Activated CD8-positive, alpha-beta memory T cell treated with anti-CD3 and anti-CD28 coated beads, Interleukin-2, amount 50 U/mL, for 1 hour (primary cell): Measurements from ENCODE around the gene VPS9D1.

ENCODE experiments used
- DNase-seq: peaks from one replicate; pipeline ENCODE4 v3.0.0-alpha.2; 2020; ENCODE audit errors: extremely low read depth

Gene VPS9D1

GRCh38 chr16:89720813-89721545 lies at the start of gene VPS9D1, which contains the start of gene ZNF276:
VPS9D1 (minus strand) TSS chr16:89720898; CDS start chr16:89720861, 37 bp downstream.
ZNF276 (plus strand) TSS chr16:89721537; CDS start chr16:89721641, 104 bp downstream.
- peak; percentile 61 for DNase-seq

- DNase-seq, result no peak
Measured at GRCh38 chr16:89770367-89770766, 49.7 kb upstream of the VPS9D1 start.

GRCh38 chr16:89765292-89765830 lies 44.7 kb upstream of the VPS9D1 start:
- no peak for DNase-seq

GRCh38 chr16:89764711-89765201 lies 44.1 kb upstream of the VPS9D1 start:
- no peak for DNase-seq

- no peak for DNase-seq
Measured at GRCh38 chr16:89761304-89761922, 40.7 kb upstream of the VPS9D1 start.

GRCh38 chr16:89759746-89760340 lies 39.1 kb upstream of the VPS9D1 start:
- no peak for DNase-seq

- DNase-seq, result no peak
Measured at GRCh38 chr16:89749637-89750036, 28.9 kb upstream of the VPS9D1 start.

GRCh38 chr16:89748921-89749320 lies 28.2 kb upstream of the VPS9D1 start:
- DNase-seq, result no peak

- no peak for DNase-seq
Measured at GRCh38 chr16:89748076-89748475, 27.4 kb upstream of the VPS9D1 start.

- DNase-seq, result no peak
Measured at GRCh38 chr16:89746043-89746442, 25.3 kb upstream of the VPS9D1 start.

GRCh38 chr16:89744813-89745212 lies 24.1 kb upstream of the VPS9D1 start:
- no peak for DNase-seq

- no peak for DNase-seq
Measured at GRCh38 chr16:89742948-89743347, 22.2 kb upstream of the VPS9D1 start.

- no peak for DNase-seq
Measured at GRCh38 chr16:89741342-89742014, 20.8 kb upstream of the VPS9D1 start.

- no peak for DNase-seq
Measured at GRCh38 chr16:89739383-89739782, 18.7 kb upstream of the VPS9D1 start.

GRCh38 chr16:89738538-89739317 lies 18.0 kb upstream of the VPS9D1 start:
- no peak for DNase-seq

GRCh38 chr16:89738072-89738377 lies 17.3 kb upstream of the VPS9D1 start:
- no peak for DNase-seq

- DNase-seq, result no peak
Measured at GRCh38 chr16:89737341-89738071, 16.8 kb upstream of the VPS9D1 start.

- no peak for DNase-seq
Measured at GRCh38 chr16:89736554-89736953, 15.9 kb upstream of the VPS9D1 start.

GRCh38 chr16:89733792-89734191 lies 13.1 kb upstream of the VPS9D1 start:
- no peak for DNase-seq

- no peak for DNase-seq
Measured at GRCh38 chr16:89733322-89733721, 12.6 kb upstream of the VPS9D1 start.

- DNase-seq, result no peak
Measured at GRCh38 chr16:89732918-89733242, 12.2 kb upstream of the VPS9D1 start.
